ENCODE data around the gene C16orf74. TPM values are rescaled to one million over a fixed set of nuclear protein-coding genes. Genes with fewer than 3 reads are reported as not detected.

Gene C16orf74
- total RNA-seq, 2 experiments from 2014 or later, result 0.34 TPM; not detected in 1

DNA sequence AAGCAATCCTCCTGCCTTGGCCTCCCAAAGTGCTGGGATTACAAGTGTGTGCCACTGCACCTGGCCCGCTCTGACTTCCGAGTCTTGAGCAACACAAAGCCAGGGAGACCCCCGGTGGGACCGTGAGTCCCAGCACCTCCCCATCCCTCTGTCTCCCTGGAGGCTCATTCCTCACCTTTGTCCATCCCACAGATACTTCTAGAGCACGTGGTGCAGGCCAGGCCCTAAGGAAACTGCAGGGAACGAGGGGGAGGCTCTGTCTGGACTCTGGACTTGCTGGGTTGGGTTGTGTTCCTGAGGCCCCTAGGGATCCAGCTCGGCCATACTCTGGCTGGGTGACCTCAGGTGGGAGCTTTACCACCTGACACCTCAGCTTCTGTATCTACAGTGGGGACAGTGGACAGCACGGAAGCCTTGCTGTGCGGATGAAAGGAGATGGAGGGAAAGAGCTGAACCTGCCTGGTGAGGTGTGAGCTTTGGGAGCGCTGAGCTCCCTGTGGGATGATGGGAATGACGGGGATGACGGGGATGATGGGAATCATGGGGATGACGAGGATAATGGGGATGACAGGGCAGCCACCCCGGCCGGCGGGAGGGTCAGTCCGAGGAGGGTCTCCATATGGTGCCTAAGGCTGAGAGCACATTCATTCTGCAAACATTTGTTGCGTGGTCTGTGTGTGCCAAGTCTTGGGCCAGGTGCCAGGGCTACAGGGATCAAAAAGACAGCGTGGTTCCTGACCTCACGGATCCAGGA lies 26.6 kb downstream of the C16orf74 start:
- POLR2A ChIA-PET, result no interaction called here

DNA sequence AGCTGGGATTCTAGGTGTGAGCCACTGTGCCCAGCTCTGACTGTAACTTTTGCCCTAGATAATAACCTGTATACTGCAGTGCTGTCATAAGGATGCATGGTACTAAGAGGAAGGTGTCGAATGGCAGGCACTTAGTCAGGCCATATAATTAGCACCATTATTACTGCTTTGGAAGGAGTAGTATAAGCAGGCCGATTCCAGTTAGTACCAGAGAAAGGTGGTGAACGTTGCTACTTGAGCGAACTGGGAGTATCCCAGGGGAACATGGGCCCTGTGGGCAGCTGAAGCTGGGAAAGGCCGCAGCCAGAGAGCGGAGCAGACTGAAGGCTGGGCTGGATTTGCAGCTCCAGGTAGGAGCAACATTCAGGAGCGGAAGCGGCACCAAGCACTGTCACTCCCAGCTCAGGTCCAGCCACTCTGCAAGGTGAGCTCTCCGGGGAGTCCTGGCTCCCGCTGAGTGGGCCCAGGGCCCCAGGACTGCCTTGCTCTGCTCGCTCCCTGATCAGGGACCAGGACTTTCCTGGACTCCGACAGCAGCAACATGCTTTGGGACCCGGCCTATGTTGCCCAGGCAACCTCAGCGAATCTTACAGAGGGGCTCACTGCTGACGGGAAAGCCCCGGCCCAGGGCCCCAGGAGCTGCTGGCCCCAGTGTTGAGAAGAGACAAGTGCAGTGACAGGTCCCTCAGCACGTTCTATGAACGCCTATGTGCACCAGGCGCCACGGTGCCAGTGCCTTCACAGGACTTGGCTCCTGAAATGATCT lies 28.6 kb downstream of the C16orf74 start:
- CTCF ChIA-PET, result interaction anchor here (0.7 to 1.2 kb wide), 2 partner anchors 9 to 63 kb away, joined by 3 read pairs; no protein-coding TSS in a partner anchor

More for the DNA sequence above, 26.6 kb downstream of the C16orf74 start:
- CTCF ChIA-PET, result no interaction called here

DNA sequence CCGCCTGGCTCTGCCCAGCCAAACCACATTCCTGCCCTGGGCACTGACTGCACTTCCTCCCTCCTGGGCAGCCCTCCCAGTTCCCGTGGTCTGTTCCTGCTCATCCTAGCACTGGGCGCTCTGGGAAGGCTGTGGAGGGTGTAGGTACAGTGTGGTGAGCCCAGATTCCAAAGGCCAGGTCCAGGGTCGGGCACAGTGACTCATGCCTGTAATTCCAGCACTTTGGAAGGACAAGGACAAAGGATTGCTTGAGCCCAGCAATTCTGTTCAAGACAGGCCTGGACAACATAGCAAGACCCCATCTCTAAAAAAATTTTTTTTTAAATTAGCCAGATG lies 30.6 kb downstream of the C16orf74 start:
- ChIA-PET POLR2A (no interaction called here), CTCF (interaction anchor here (1.0 to 1.4 kb wide), 3 partner anchors 10 to 63 kb away, joined by 3 to 5 read pairs (median 3); no protein-coding TSS in a partner anchor)

More for the DNA sequence above, 28.6 kb downstream of the C16orf74 start:
- POLR2A ChIA-PET, result no interaction called here

DNA sequence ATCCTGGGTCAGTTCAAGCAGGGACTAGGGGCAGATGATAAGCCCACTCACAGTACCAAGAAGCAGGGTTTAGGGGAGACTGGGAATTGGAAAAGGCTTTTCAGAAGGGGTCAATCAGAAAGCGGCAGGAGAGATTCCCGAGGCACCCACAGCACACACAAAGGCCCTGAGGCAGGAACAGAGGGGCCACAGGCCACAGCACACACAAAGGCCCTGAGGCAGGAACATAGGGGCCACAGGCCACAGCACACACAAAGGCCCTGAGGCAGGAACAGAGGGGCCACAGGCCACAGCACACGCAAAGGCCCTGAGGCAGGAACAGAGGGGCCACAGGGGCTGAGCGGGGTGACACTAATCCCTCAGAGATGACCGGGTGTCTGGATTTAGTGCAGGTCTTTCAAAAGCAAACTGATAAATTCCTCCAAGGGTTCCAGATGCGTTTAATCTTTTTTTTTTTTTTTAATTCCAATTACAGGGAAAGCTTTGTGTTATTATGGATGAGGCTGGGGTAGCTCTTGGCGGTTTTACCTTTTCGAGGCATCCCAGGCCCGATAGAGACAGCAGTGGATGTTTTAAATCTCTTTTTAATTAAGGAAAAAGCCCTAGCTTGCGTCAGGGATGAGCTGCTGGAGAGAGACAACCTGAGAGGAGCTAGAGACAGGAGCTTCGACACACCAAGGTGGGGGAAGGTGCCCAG lies 31.1 kb downstream of the C16orf74 start:
- ChIA-PET CTCF (interaction anchor here (1.0 to 1.4 kb wide), 4 partner anchors 10 to 62 kb away, joined by 3 to 5 read pairs (median 3); no protein-coding TSS in a partner anchor), POLR2A (no interaction called here)

DNA sequence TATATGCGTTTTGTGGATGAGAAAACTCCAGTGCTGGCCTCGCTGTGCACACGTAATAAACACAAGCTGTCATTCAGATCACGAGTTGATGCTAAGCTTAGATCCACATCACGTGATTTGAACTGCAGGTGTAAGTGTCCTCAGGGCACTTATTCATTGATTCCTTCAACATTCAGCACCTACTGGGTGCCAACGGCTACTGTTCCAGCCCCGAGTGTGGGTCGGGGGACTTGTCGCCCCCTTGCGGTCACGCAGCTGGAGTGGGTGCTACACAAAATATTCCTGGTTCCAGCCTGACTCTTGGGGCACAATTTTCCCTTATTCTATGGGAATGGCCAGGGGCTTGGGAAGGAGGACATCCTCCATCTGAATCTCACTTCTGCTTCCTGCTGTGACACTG lies 32.2 kb downstream of the C16orf74 start:
- POLR2A ChIA-PET, result no interaction called here

DNA sequence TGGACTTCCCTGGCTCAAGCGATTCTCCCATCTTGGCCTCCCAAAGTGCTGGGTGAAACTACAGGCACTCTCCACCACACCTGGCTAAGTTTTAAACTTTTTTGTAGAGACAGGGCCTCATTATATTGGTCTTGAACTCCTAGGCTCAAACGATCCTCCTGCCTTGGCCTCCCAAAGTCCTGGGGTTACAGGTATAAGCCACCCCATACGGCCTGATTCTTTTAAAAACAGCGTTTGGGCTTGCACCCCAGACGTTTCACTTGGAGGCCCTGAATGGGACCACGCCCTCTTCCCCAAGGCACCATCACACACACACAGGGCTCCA lies 32.8 kb downstream of the C16orf74 start:
- CTCF ChIA-PET, result interaction anchor here (0.7 to 4.1 kb wide), 10 partner anchors 9 to 297 kb away, joined by 3 to 16 read pairs (median 4); no protein-coding TSS in a partner anchor
- POLR2A ChIA-PET, result no interaction called here

More for the DNA sequence above, 32.2 kb downstream of the C16orf74 start:
- CTCF ChIA-PET, result interaction anchor here (1.0 to 4.1 kb wide), 3 partner anchors 18 to 298 kb away, joined by 3 to 16 read pairs (median 3); no protein-coding TSS in a partner anchor

DNA sequence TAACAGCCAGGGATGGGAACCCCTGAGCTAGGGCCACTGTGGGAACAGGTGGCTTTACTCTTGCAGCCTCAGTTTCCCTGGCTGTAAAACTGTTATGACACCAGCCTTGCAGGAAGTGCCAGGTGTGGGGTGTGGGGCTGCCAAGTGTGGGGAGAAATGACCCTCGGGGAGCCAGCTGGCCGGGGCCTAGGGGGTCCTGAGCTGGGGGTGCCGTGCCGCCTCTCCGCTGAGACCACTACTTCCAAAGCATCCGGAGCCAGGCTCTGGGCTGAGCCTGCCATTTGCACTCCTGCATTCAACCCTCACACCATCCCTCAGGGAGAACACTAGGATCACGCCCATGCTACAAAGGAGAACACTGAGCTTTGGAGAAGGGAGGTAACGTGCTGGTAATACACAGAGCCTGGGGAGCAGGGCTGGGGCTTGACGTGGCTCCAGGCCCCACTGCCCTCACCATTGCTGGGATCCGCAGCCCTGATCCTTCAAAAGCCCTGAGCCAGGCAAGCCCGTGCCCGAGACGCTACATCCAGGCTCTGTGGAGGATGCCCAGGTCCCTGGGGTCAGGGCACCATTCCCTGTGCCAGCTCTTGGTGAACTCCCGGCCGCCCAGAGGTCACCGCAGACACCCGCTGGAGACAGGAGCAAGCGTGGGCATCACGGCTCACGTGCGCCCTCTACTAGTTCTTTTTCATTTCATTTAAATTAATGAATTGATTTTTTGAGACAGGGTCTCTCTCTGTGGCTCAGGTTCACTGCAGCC lies 33.3 kb downstream of the C16orf74 start:
- ChIA-PET CTCF (interaction anchor here (0.7 to 4.1 kb wide), 15 partner anchors 8 to 383 kb away, joined by 3 to 16 read pairs (median 4); partner anchors contain the start of gene GINS2), POLR2A (no interaction called here)

DNA sequence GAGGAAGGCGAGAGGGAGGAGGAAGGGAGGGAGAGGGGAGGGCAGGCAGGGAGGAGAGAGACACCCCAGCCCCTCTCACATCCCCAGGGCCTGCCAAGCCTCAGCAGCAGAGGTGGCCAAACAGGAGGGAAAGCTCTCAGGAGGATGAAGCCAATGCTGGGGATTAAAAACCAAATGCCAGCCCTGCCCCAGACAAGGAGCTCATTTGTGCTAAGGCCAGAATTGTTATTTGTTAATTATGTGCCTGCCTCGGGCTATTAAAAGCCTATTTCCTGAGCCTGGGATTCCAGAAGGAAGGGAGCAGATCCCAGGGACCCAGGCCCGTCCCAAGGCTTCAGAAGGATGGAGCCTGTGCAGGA lies 34.2 kb downstream of the C16orf74 start:
- POLR2A ChIA-PET, result interaction anchor here (0.7 kb wide), 1 partner anchor 27 kb away, joined by 3 read pairs; no protein-coding TSS in a partner anchor
- CTCF ChIA-PET, result interaction anchor here (0.7 to 4.1 kb wide), 8 partner anchors 20 to 382 kb away, joined by 3 to 16 read pairs (median 6); partner anchors contain the start of gene GINS2

DNA sequence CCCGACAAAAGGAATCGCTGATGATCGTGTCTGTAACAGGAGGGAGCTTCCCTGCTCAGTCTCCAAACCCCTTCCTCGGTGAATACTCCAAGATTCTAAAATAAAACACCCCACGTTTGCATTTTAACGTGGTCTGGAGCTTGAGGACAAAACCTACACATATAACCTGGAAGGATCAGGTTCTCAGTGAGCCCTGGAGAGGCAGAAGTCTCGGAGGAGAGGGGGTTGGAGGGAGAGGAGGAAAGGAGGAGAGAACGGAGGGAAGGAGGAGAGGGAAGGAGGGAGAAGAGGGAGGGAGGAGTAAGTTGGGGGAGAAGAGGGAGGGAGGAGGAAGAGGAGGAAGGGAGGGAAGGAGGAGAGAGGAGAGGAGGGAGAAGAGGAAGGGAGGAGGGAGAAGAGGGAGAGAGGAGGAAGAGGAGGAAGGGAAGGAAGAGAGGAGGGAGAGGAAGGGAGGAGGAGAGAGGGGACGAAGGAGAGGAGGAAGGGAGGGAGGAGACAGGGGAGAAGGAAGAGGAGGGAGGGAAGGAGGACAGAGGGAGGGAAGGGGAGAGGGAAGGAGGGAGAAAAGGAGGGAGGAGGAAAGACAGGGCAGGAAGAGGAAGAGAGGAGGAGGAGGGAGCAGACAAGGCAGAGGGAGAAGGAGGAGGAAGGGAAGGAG lies 34.7 kb downstream of the C16orf74 start:
- ChIA-PET CTCF (interaction anchor here (0.6 to 4.1 kb wide), 6 partner anchors 21 to 296 kb away, joined by 4 to 16 read pairs (median 6); partner anchors contain the start of gene GINS2), POLR2A (interaction anchor here (0.7 kb wide), 1 partner anchor 27 kb away, joined by 3 read pairs; no protein-coding TSS in a partner anchor)

DNA sequence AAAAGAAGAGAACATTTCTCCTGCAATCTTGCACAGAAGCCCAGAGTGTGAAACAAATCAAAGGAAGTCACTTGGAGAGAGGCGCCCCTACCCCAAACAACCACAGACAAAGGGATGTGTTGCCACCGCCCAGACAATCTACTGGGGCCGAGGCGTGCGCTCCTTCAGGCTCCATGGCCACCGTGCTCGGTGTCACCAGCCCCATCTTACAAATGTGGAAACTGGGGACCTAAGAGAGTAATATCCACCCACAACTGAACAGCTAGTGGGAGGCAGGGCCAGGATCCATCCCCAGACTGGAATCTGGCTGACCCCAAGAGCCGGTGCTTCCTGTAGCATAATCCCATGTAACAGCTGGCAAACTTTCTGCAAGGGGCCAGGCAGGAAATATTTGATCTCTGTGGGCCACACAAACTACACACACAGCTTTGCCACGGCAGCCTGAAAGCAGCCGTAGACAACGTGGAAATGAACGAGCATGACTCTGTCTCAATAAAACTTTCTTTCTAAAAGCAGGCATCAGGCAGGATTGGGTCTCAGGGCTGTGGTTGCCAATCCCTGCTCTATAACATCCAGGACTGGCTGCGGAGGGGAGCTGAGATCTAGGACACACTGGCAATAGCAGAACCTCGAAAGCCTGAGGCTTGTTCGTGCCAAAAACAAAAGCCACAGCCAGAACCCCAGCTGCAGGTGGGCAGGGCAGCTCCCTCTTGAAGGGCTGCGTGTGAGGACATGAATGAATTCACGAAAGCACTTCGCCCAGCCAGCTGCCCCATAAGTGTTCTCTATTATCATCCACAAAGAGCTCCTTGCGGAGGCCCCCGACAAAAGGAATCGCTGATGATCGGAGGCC lies 35.5 kb downstream of the C16orf74 start:
- ChIA-PET CTCF (interaction anchor here (0.6 to 4.1 kb wide), 3 partner anchors 22 to 796 kb away, joined by 3 to 16 read pairs (median 5); no protein-coding TSS in a partner anchor), POLR2A (no interaction called here)

DNA sequence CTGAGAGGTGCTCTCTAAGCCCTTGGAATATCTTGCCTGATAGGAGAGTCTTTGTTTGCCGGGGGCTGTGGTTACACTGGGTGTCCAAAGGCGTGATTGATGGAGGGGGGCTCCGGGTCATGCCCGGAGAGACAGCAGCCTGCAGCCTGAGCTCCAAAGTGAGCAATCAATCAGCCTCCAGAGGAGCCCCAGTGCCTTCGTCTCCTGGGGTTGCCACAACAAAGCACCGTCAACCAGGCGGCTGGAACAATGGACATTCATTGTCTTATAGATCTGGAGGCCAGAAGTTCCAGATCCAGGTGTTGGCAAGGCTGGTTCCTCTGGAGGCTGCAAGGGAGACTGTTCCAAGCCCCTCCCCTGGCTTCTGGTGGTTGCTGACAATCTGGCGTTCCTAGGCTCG lies 38.1 kb downstream of the C16orf74 start:
- CTCF ChIA-PET, result no interaction called here
- POLR2A ChIA-PET, result no interaction called here

DNA sequence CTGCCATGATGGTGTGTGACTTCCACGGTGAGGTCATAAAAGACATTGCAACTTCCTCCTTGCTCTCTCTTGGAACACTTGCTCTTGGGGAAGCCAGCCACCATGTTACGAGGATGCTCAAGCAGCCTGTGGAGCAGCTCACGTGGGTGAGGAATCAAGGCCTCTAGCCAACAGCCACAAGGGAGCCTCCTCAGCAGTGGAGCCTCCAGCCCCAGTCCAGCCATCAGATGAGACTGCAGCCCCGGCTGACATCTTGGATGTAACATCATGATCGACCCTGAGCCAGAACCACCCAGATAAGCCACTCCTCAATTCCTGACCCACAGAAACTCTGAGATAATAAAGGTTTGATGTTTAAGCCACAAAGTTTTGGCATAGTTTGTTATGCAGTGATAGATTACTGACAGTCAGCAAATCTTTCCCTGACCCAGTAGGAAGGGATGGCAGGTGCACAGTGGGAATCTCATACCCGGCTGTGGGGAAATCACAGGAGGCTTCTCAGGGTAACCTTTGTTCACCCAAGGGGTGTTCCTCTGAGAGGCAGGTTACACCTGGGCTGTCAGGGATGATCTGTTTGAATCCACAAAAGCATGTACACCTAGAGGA lies 38.8 kb downstream of the C16orf74 start:
- ChIA-PET CTCF (interaction anchor here (1.2 kb wide), 1 partner anchor 53 kb away, joined by 5 read pairs; no protein-coding TSS in a partner anchor), POLR2A (no interaction called here)

DNA sequence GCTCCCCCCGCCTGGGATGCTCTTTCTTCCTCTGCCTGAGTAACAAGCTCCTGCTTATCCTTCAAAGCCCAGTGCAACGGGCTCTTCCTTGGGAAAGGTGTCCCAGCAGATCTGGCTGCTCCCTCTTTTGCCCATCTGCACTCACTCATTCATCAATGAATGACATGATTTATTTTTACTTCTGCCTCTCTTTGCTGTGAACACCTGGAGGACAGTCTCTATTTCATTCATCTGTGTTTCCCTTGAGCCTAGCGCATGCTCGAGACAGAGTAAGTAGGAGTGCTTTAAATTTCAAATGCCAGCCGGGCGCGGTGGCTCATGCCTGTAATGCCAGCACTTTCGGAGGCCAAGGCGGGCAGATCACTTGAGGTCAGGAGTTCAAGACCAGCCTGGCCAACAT lies 40.2 kb downstream of the C16orf74 start:
- POLR2A ChIA-PET, result no interaction called here
- CTCF ChIA-PET, result interaction anchor here (0.7 kb wide), 1 partner anchor 68 kb away, joined by 3 read pairs; no protein-coding TSS in a partner anchor

DNA sequence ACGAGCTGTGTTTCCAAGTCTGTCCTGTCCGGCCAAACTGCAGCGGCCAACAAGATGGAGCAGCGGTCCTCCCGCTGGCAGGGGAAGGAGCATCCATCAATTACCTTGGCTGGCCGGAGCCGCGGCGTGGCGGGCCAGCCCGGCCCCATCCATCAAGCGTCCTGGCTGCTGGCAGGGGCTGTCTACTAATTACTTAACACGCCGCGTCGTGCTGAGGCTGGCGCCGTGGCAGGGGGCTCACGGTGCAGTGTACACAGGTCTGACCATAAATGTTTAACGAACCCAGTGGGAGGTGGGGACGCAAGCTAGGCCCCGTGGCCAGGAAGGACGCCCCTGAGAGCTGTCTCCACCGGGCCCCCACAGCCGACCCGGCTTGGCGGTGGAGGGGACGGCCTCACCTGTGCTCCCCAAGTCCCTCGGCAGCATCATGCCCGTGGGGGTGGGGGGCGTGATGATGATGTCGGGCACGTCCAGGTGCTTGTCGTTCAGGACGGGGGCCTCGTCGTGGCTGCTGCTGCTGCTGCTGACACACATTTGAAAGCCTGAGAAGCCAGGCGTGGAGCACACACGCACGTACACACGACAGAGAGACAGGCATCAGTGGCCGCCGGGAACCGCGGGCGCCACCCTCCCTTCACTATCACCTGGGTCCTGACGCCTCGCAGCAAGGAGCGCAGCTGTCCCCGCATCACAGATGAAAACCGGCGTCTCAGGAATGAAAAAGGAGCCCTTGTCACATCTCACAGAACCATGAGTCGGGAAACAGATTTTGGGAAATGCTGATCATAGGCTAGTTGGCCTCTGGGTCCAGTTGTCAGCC lies 40.9 kb downstream of the C16orf74 start:
- ChIA-PET CTCF (interaction anchor here (1.0 kb wide), 1 partner anchor 8 kb away, joined by 4 read pairs; no protein-coding TSS in a partner anchor), POLR2A (no interaction called here)

DNA sequence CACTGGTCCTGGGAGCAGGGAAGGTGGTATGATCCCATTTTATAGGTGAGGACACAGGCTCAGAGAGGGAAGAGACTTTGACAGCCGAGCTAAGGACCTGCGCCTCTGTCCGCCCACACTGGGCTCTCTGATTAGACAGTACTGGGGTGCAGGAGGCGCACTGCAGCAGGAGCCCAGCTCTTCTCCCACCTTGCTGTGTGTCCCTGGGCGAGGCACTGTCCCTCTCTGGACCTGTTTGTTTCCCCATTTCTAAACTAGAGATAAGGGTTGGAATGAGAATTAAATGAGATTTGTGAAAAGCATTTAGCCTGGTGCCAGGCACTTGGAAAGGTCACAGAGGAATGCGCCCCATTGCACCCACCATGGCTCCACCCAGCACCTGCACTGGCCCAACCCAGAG lies 42.6 kb downstream of the C16orf74 start:
- POLR2A ChIA-PET, result no interaction called here
- CTCF ChIA-PET, result no interaction called here

DNA sequence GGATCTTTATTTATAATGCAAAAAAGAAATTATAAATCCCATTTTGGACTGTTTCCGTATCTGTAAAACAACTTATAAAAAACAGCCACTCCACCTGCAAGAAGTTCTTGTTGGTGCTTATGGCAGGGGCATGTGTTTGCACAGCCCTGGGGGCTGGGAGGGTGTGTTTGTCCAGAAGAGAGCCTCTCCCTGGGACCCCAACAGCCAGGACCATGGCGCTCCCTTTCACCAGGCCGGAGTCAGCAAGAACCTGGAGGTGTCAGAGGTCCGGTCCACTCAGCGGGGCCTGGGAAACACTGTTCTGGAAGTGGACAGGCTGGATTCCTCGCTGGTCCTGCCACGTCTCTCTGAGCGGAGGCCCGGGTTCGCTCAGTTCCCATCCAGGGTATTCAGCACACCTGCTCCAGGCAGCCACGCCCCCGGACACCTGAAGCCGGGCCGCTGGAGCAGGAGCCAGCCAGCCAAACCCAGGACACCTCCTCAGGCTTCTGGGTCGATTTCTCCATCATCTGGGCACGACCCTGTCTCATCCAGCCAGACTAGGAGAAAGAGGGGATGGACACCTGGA lies 43.3 kb downstream of the C16orf74 start:
- ChIA-PET POLR2A (no interaction called here), CTCF (no interaction called here)

All from activated CD8-positive, alpha-beta memory T cell treated with anti-CD3 and anti-CD28 coated beads for 36 hours (primary cell).